B cell (primary cell): ENCODE data around the gene EEPD1. TPM values are rescaled to one million over a fixed set of nuclear protein-coding genes. Genes with fewer than 3 reads are reported as not detected.
A peak's percentile ranks its signal among the peaks of the same experiment; 100 is the strongest.

Source experiments
- ATAC-seq: fragments of 200-7000 bp; cut with Tn5 transposase; one replicate; pipeline ENCODE4 v1.10.0; 2021; ENCODE audit warnings: low read depth, mild to moderate bottlenecking, moderate number of reproducible peaks, moderate library complexity
- CTCF ChIA-PET: fragments of 350-600 bp; sonication (Branson Sonifier 250); formaldehyde crosslinking; loops from one replicate; lab custom pipeline; 2021; ENCODE audit warnings: antibody characterized with exemption, inconsistent platforms; lab: Charles Lee
- POLR2A ChIA-PET: fragments of 350-600 bp; sonication (Branson Sonifier 250); formaldehyde crosslinking; loops from one replicate; lab custom pipeline; 2021; ENCODE audit warnings: antibody characterized with exemption; lab: Charles Lee
- DNase-seq: peaks from one replicate; pipeline ENCODE4 v3.0.0; 2013
- H2AFZ ChIP-seq: 2 replicates; pipeline ENCODE4 v1.6.1; 2012; ENCODE audit warnings: mild to moderate bottlenecking, low read depth, low read length; ENCODE audit not compliant: insufficient read depth, poor library complexity, severe bottlenecking
- H3K27ac ChIP-seq, 2 donors: 1 replicate in 1 of 2; 2 replicates in 1 of 2; pipeline ENCODE4 v1.5.1; 2012 to 2013; ENCODE audit warnings: low read length in 2 of 2, mild to moderate bottlenecking in 2 of 2, moderate library complexity in 1 of 2
- H3K27me3 ChIP-seq, 4 experiments: fragments of 200-600 bp in 1 of 4; sonication (generic) in 1 of 4; replicated peaks in 1 of 4; 1 replicate in 2 of 4; 2 replicates in 2 of 4; pipeline versions ENCODE4 v1.6.1 to v1.7.0; 2013 to 2016; ENCODE audit warnings: low read length in 3 of 4, mild to moderate bottlenecking in 2 of 4, mixed read lengths in 1 of 4, moderate library complexity in 1 of 4; ENCODE audit not compliant: insufficient read depth in 4 of 4, control insufficient read depth in 3 of 4; ENCODE audit errors: control extremely low read depth in 1 of 4
- H3K36me3 ChIP-seq, 2 experiments: replicated peaks in 1 of 2; 1 replicate in 1 of 2; 2 replicates in 1 of 2; pipeline versions ENCODE4 v1.6.1 to v1.7.1; 2013; ENCODE audit warnings: low read length in 1 of 2; ENCODE audit not compliant: insufficient read depth in 2 of 2, control insufficient read depth in 1 of 2; ENCODE audit errors: control extremely low read depth in 1 of 2, extremely low read depth in 1 of 2
- H3K4me1 ChIP-seq, 2 donors: fragments of 200-600 bp in 1 of 2; sonication (generic) in 1 of 2; 1 replicate in 1 of 2; 2 replicates in 1 of 2; pipeline versions ENCODE4 v1.5.1 to v1.6.1; 2013 to 2017; ENCODE audit warnings: low read length in 2 of 2; ENCODE audit not compliant: control insufficient read depth in 2 of 2, insufficient read depth in 2 of 2
- H3K4me2 ChIP-seq: replicated peaks from 2 replicates; pipeline ENCODE3; 2012; ENCODE audit warnings: mild to moderate bottlenecking, low read depth, low read length; ENCODE audit not compliant: poor library complexity, severe bottlenecking
- H3K4me3 ChIP-seq, 5 experiments: fragments of 200-600 bp in 1 of 5; sonication (generic) in 1 of 5; 1 replicate in 3 of 5; 2 replicates in 2 of 5; pipeline versions ENCODE4 v1.5.1 to v1.7.0; 2011 to 2016; ENCODE audit warnings: low read length in 4 of 5, mild to moderate bottlenecking in 4 of 5, low read depth in 2 of 5, control low read depth in 1 of 5, moderate library complexity in 1 of 5; ENCODE audit not compliant: insufficient read depth in 1 of 5; ENCODE audit errors: control extremely low read depth in 1 of 5, extremely low read depth in 1 of 5
- H3K79me2 ChIP-seq: fragments of 200-600 bp; sonication (generic); one replicate; pipeline ENCODE4 v1.6.0; 2016; ENCODE audit warnings: low read length; ENCODE audit not compliant: control insufficient read depth, insufficient read depth
- H3K9ac ChIP-seq: fragments of 200-600 bp; sonication (generic); 2 replicates; pipeline ENCODE4 v1.6.1; 2017; ENCODE audit warnings: mild to moderate bottlenecking, low read length, moderate library complexity
- H3K9me3 ChIP-seq, 3 donors: one replicate each; pipeline versions ENCODE4 v1.6.1 to v1.7.1; 2013; ENCODE audit warnings: low read length in 2 of 3; ENCODE audit not compliant: control insufficient read depth in 2 of 3, insufficient read depth in 1 of 3; ENCODE audit errors: control extremely low read depth in 1 of 3
- H4K20me1 ChIP-seq: 2 replicates; pipeline ENCODE4 v1.6.0; 2012; ENCODE audit warnings: mild to moderate bottlenecking, low read length; ENCODE audit not compliant: insufficient read depth, control insufficient read depth, poor library complexity, severe bottlenecking
- H3K27ac Mint-ChIP-seq: one replicate; pipeline ENCODE4 v1.8.0; 2021; ENCODE audit warnings: mixed read lengths
- H3K27me3 Mint-ChIP-seq: one replicate; pipeline ENCODE4 v1.8.0; 2021; ENCODE audit warnings: mixed read lengths
- H3K4me1 Mint-ChIP-seq: one replicate; pipeline ENCODE4 v1.8.0; 2021; ENCODE audit warnings: mixed read lengths
- H3K4me3 Mint-ChIP-seq: one replicate; pipeline ENCODE4 v1.8.0; 2021; ENCODE audit warnings: mixed read lengths
- H3K9me3 Mint-ChIP-seq: one replicate; pipeline ENCODE4 v1.8.0; 2022; ENCODE audit warnings: mixed read lengths; ENCODE audit not compliant: insufficient read depth
- CTCF ChIP-seq: fragments of 200-600 bp; IDR thresholded peaks from one replicate; pipeline ENCODE4 v1.8.0; 2022; ENCODE audit warnings: antibody characterized with exemption, mild to moderate bottlenecking
- EZH2 ChIP-seq: IDR thresholded peaks from 2 replicates; pipeline ENCODE4 v1.6.1; 2012; ENCODE audit warnings: borderline replicate concordance, low read depth, mild to moderate bottlenecking, moderate library complexity, low read length; ENCODE audit not compliant: insufficient read depth, poor library complexity, severe bottlenecking
- WGBS: methylation state at CpG from one replicate; pipeline ENCODE4 v1.1.5; 2013; ENCODE audit warnings: missing lambda C conversion rate; ENCODE audit not compliant: insufficient coverage; 5-methylcytosine and 5-hydroxymethylcytosine counted together
- intact Hi-C: fragments of 100-400 bp; cut with micrococcal nuclease; formaldehyde crosslinking; loops from one replicate; pipeline ENCODE4 v1.10.0; 2022
- polyA plus RNA-seq: library from polyadenylated mRNA; depleted of rRNA; stranded (reverse); fragments of >200 nt; gene quantifications from 2 replicates; pipeline ENCODE4 v1.2.3, GENCODE V29; 2012
- total RNA-seq, 2 donors: library from RNA; stranded (reverse); fragments of 120-200 nt in 1 of 2; gene quantifications; 1 replicate in 1 of 2; 2 replicates in 1 of 2; pipeline versions ENCODE4 v1.2.3 to v1.2.4, GENCODE V29; 2013 to 2022

Gene EEPD1
- total and polyA plus RNA-seq, 2 donors (not counting 1 experiment from before 2014, with no cell fraction given), result 0.49 to 4.1 TPM

- Histone ChIP-seq H3K4me3 (no peak overlapping the region), H3K9ac (no peak overlapping the region), H3K79me2 (no peaks in the 10 kb centered on the region), H3K4me1 (no peaks in the 10 kb centered on the region), H3K9me3 (no peaks in the 10 kb centered on the region), H3K27ac (no peak overlapping the region), H3K27me3 (no peaks in the 10 kb centered on the region), H4K20me1 (no peaks in the 10 kb centered on the region), H3K36me3 (no peaks in the 10 kb centered on the region), H3K4me2 (no peak overlapping the region), H2AFZ (no peak overlapping the region)
- CTCF ChIA-PET, result no interaction called here
- TF ChIP-seq EZH2 (no peak), CTCF (peak; percentile 70)
- DNase-seq (no peak), ATAC-seq (no peak)
- 86% methylated on average over 7 of the region's 10 CpGs for WGBS
- no peaks in the 10 kb centered on the region for H3K9me3 Mint-ChIP-seq
- intact Hi-C loops, result no loop called here
- peaks cover 11% of the 10 kb centered on the region for H3K27me3 Mint-ChIP-seq
- POLR2A ChIA-PET, result no interaction called here
- no peak overlapping the region for H3K27ac Mint-ChIP-seq
- H3K4me1 Mint-ChIP-seq, result no peaks in the 10 kb centered on the region
- H3K4me3 Mint-ChIP-seq, result no peak overlapping the region
These were observed 24.5 kb upstream of the EEPD1 start for GRCh38 chr7:36128448-36129047.

- no peak for ATAC-seq
- H3K27me3 Mint-ChIP-seq, result peaks cover 12% of the 10 kb centered on the region
- Histone ChIP-seq H2AFZ (no peak overlapping the region), H3K27ac (no peak overlapping the region), H3K9ac (no peak overlapping the region), H3K79me2 (no peaks in the 10 kb centered on the region), H4K20me1 (no peaks in the 10 kb centered on the region), H3K9me3 (no peaks in the 10 kb centered on the region), H3K4me1 (no peaks in the 10 kb centered on the region), H3K4me2 (no peak overlapping the region), H3K36me3 (no peaks in the 10 kb centered on the region), H3K27me3 (no peaks in the 10 kb centered on the region), H3K4me3 (no peak overlapping the region)
- 92% methylated on average over 5 of the region's 9 CpGs for whole genome bisulfite sequencing
- ChIA-PET POLR2A (no interaction called here), CTCF (no interaction called here)
- H3K27ac Mint-ChIP-seq, result no peak overlapping the region
- TF ChIP-seq CTCF (no peak), EZH2 (no peak)
- H3K4me3 Mint-ChIP-seq, result no peak overlapping the region
- no peaks in the 10 kb centered on the region for H3K4me1 Mint-ChIP-seq
- no peak for DNase-seq
- H3K9me3 Mint-ChIP-seq, result no peaks in the 10 kb centered on the region
- intact Hi-C loops, result no loop called here
These were observed 24.0 kb upstream of the EEPD1 start for GRCh38 chr7:36129048-36129534.
